HK-2 (cell line): ENCODE results near the gene TOR1B.

ENCODE experiments used
- DNase-seq: peaks from one replicate; pipeline ENCODE4 v3.0.0-alpha.2; 2018; ENCODE audit not compliant: unreplicated experiment

Gene TOR1B

GRCh38 chr9:129845373-129845772 lies 42.4 kb downstream of the TOR1B start:
- DNase-seq, result no peak

- DNase-seq, result no peak
Observed at GRCh38 chr9:129848712-129849441, 45.9 kb downstream of the TOR1B start.

- DNase-seq, result no peak
Observed at GRCh38 chr9:129849901-129850300, 46.9 kb downstream of the TOR1B start.

- DNase-seq, result no peak
Observed at GRCh38 chr9:129850821-129851550, 48.0 kb downstream of the TOR1B start.

GRCh38 chr9:129851821-129852220 lies 48.8 kb downstream of the TOR1B start:
- DNase-seq, result no peak

- no peak for DNase-seq
Observed at GRCh38 chr9:129852579-129852978, 49.6 kb downstream of the TOR1B start.

GRCh38 chr9:129853614-129854013 lies 50.6 kb downstream of the TOR1B start:
- no peak for DNase-seq

- no peak for DNase-seq
Observed at GRCh38 chr9:129854588-129855110, 51.7 kb downstream of the TOR1B start.

GRCh38 chr9:129857207-129857606 lies 54.2 kb downstream of the TOR1B start:
- DNase-seq, result no peak

GRCh38 chr9:129858167-129858962 lies 55.4 kb downstream of the TOR1B start:
- DNase-seq, result no peak
